Breast epithelium (tissue), 3 donors: Measurements from ENCODE around the gene POMP.

Experiments used
- CTCF ChIP-seq, 3 donors: fragments of 450-650 bp; IDR thresholded peaks; one replicate each; pipeline ENCODE4 v1.5.1; 2016 to 2017; ENCODE audit warnings: antibody characterized with exemption in 3 of 3, mild to moderate bottlenecking in 3 of 3, moderate library complexity in 3 of 3
- POLR2A ChIP-seq: fragments of 450-650 bp; IDR thresholded peaks from one replicate; pipeline ENCODE4 v1.6.1; 2016; ENCODE audit warnings: antibody characterized with exemption, mild to moderate bottlenecking, moderate library complexity

GRCh38 chr13:28650284-28650683 is 8.6 kb upstream of the POMP start:
- TF ChIP-seq POLR2A (no peak), CTCF (IDR thresholded peaks at IDR 0.05) (no peak)
